ACC112 (cell line): Measurements from ENCODE around the gene SLC66A2.

Experiments
- H2AFZ ChIP-seq: fragments of 200-600 bp; sonication (generic); one replicate; pipeline ENCODE4 v1.6.0; 2017; ENCODE audit warnings: antibody characterized with exemption, low read length; ENCODE audit not compliant: unreplicated experiment
- H3K27ac ChIP-seq: fragments of 200-600 bp; sonication (generic); 2 replicates; pipeline ENCODE4 v1.5.1; 2014; ENCODE audit warnings: low read depth, mild to moderate bottlenecking, antibody characterized with exemption, low read length, moderate library complexity
- H3K27me3 ChIP-seq: fragments of 200-600 bp; sonication (generic); 2 replicates; pipeline ENCODE4 v1.6.1; 2014; ENCODE audit warnings: mild to moderate bottlenecking, antibody characterized with exemption, low read length, moderate library complexity, mixed read lengths; ENCODE audit not compliant: insufficient read depth
- H3K36me3 ChIP-seq: fragments of 200-600 bp; sonication (generic); 2 replicates; pipeline ENCODE4 v1.6.1; 2016; ENCODE audit warnings: mild to moderate bottlenecking, antibody characterized with exemption, low read length, moderate library complexity, mixed read lengths; ENCODE audit not compliant: insufficient read depth
- H3K4me1 ChIP-seq: fragments of 200-600 bp; sonication (generic); one replicate; pipeline ENCODE4 v1.6.1; 2016; ENCODE audit warnings: low read length, mixed read lengths; ENCODE audit not compliant: insufficient read depth, unreplicated experiment, control insufficient read depth
- H3K4me3 ChIP-seq: fragments of 200-600 bp; sonication (generic); 2 replicates; pipeline ENCODE4 v1.5.1; 2014; ENCODE audit warnings: mild to moderate bottlenecking, low read depth, low read length
- H3K79me2 ChIP-seq: fragments of 200-600 bp; sonication (generic); one replicate; pipeline ENCODE4 v1.6.0; 2016; ENCODE audit warnings: low read length; ENCODE audit not compliant: control insufficient read depth, unreplicated experiment, insufficient read depth

The SLC66A2 gene

DNA sequence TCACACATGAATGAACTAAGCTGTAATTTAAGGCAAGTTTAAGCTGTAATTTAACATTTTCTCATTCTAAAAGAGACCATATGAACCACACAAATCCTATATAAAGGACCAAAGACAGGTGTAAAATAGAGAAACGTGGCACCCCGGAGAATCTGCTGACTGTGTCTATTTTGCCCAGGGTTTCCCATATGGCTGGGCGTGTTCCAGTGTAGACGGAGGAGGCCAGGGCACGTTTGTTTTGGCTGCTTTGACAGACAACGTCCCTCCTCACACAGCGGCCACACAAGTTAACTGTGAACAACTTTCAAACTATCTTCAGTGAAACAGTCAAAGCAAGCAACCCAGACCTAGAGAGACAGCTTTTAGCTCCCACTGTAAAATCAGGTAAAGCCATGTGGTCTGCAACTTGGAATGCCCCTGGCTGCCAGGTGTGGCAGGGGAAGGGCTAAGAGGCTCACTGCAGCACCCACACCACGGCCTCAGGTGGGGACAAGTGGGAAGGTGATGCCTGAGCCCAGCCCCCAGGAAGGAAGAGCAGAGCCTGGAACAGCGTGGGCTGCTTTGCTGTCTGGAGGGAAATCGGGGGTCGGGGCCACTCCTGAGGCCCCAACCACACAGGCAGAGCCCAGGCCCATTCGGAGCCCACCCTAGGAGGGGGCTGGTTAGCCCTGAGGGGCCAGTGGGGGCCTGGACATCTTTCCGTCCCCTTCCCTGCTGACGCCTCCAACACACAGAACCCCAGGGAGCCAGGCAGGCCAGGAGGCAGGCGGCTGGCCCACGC, 40.7 kb downstream of the SLC66A2 start:
- Histone ChIP-seq H3K4me3 (no peak overlapping the region), H3K79me2 (no peaks in the 10 kb centered on the region)

DNA sequence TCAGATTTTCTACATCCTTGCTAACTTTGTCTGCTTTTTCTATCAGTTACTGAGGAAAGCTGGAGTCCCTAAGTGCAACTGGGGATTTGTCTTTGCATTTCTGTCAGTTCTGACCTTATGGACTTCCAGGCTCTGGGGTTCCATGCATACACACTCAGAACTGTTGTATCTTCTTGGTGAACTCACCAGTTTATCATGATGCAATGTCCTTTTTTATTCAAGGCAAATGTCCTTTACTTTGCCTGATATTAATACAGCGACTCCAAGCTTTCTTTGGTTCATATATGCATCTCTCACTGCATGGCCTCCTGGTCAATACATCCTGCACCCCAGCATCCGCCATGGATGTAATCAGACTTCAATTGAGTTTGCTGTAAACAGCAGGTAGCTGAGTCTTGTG, 44.7 kb downstream of the SLC66A2 start:
- Histone ChIP-seq H3K4me1 (no peaks in the 10 kb centered on the region), H3K36me3 (peaks cover 27% of the 10 kb centered on the region; the same call in 1 of the 2 replicates), H3K27ac (no peak overlapping the region), H2AFZ (no peak overlapping the region), H3K79me2 (no peaks in the 10 kb centered on the region), H3K27me3 (no peaks in the 10 kb centered on the region), H3K4me3 (no peak overlapping the region)

More for the DNA sequence above, 40.7 kb downstream of the SLC66A2 start:
- no peaks in the 10 kb centered on the region for H3K27me3 ChIP-seq
- no peak overlapping the region for H2AFZ ChIP-seq
- no peaks in the 10 kb centered on the region for H3K4me1 ChIP-seq
- peaks cover 19% of the 10 kb centered on the region; the same call in 1 of the 2 replicates for H3K36me3 ChIP-seq
- no peak overlapping the region for H3K27ac ChIP-seq

DNA sequence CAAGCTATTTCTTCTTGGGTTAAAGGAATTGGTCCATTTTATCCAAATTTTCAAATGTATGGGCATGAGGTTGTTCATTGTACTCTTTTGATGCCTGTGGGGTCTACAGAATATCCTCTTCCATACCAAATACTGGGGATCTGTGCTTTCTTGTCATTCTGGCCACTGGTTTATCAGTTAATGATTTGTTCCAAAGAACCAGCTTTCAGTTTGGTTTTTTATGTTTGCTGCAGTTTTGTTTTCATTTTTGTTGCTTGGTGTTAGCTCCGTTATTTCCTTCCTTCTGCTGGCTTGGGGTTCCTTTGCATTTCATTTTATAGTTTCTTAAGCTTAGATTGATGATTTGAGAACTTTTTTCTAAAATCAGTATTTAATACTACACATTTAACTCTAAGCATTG, 45.5 kb downstream of the SLC66A2 start:
- H3K27me3 ChIP-seq = no peaks in the 10 kb centered on the region

DNA sequence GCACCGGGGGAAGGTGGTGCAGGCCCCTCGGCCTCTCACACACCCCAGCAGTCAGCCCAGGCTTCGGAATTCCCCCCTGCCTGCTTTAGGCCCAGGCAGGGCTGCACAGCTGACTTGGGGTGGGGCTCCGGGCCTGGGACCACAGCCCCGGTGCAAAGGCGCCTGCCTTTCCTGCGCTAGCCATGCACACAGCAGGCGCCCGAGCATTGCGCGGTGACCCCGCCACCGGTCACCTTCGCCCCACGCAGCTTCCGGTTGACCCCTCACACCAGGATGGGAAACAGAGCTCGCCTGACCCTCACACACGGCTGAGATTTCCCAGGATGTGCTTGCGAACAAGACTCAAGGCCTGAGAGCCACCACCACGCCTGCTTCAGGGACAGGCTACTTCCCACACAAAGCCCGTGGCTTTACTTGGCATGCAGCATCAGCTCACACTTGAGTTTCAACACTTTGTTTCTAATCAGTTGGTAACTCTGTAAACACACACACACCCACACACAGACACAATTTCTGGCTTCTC, 46.0 kb downstream of the SLC66A2 start:
- Histone ChIP-seq H3K36me3 (peaks cover 27% of the 10 kb centered on the region; the same call in 1 of the 2 replicates), H3K27me3 (no peaks in the 10 kb centered on the region), H3K79me2 (no peaks in the 10 kb centered on the region), H3K4me1 (no peaks in the 10 kb centered on the region), H3K4me3 (no peak overlapping the region), H2AFZ (no peak overlapping the region), H3K27ac (no peak overlapping the region)

More for the DNA sequence above, 45.5 kb downstream of the SLC66A2 start:
- peaks cover 27% of the 10 kb centered on the region; the same call in 1 of the 2 replicates for H3K36me3 ChIP-seq
- no peaks in the 10 kb centered on the region for H3K79me2 ChIP-seq
- H3K4me1 ChIP-seq = no peaks in the 10 kb centered on the region
- H3K27ac ChIP-seq = no peak overlapping the region
- H2AFZ ChIP-seq = no peak overlapping the region
- no peak overlapping the region for H3K4me3 ChIP-seq

DNA sequence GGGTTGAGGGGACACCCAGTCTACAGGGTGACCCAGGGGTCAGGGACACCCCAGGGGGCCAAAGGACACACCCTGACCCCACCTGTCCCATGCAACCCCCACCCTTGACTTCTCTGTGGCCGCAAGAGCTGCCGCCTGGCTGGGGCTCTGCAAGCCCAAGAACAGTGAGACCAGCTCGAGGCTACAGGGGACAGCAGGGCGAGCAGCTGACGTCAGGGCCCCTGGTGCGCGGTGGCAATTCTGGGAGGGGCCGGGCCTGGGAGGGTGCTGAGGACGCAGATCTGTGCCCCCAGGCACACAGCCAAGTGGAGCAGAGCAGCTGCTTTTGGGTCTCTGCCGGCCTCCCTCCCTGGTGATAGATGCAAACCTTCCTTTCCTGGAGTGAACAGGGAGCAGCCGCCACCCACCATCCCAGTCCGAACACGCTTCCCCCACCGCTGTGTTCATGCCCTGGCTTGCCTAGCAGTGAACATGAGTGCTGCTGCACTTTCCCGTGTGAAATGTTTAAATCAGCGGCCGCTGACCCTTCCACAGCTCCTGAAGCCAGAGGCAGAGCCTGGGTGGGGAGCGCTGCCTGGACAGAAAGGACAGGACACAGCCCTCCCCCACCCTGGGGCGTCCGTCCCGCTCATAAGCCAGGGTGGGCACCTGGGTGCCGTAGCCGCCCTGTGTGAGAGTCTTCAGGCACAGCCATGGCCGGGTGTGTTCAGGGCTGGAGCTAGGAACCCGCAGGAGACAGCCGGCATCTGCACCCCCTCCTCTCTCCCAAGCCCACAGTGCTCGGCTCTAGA, 46.9 kb downstream of the SLC66A2 start:
- no peaks in the 10 kb centered on the region for H3K27me3 ChIP-seq
- no peak overlapping the region for H2AFZ ChIP-seq
- no peak overlapping the region for H3K27ac ChIP-seq
- peaks cover 27% of the 10 kb centered on the region; the same call in 1 of the 2 replicates for H3K36me3 ChIP-seq
- H3K4me1 ChIP-seq = no peaks in the 10 kb centered on the region
- no peaks in the 10 kb centered on the region for H3K79me2 ChIP-seq
- H3K4me3 ChIP-seq = no peak overlapping the region

DNA sequence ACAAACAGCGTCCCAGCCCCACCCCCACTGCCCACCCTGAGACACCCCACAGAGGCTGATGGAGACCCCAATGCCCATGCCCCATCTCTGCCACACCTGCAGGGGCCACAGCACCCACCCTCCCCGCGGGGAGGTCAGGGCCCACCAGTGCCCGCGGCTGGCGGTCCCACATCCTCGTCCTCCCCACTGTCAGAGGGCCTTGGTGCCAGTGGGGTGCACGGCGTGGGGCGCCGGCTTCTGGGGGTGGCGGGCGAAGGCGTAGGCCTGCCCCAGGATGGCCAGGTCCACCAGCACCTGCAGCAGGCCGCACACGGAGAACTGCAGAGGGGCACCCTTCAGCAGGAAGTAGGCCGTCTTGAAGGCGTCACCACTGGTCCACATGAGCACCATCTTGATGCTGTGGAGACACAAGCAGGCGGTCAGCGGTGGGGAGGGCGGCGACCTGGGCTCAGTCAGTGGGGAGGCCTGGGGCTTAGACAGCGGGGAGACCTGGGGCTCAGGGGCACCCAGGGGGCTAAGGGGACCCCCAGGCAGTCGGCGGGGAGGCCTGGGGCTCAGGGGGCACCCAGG, 47.6 kb downstream of the SLC66A2 start:
- Histone ChIP-seq H3K27me3 (no peaks in the 10 kb centered on the region), H3K4me3 (no peak overlapping the region), H3K27ac (no peak overlapping the region), H3K36me3 (peaks cover 24% of the 10 kb centered on the region; the same call in 1 of the 2 replicates), H3K79me2 (no peaks in the 10 kb centered on the region), H2AFZ (no peak overlapping the region), H3K4me1 (no peaks in the 10 kb centered on the region)

DNA sequence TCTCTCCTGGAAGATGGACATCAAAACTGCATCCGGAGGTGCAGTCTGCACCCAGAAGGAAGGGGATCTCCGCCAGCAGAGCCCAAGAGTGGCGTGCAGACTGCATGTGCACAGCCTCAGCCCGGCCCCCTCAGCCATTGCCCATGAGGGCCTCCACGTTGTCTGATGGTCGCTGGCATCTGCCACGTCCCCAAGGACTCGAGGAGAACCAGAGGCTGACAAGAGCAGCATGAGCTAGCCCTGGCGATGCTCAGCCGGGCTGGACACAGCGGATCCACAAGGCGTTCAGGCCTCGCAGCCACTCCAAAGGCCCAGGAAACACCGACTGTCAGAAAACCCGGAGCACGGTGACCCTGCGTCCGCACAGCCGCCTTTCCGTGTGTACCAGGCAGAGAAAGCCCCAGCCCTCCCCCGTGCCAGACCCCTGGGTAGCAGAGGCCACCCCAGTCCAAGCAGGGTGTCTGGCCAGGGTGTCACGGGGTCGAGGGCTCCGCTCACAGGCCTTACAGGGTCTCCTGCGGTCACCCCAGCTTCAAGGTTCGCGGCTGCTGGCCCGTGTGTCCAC, 48.3 kb downstream of the SLC66A2 start:
- Histone ChIP-seq H3K4me1 (no peaks in the 10 kb centered on the region), H3K27ac (no peak overlapping the region), H3K79me2 (no peaks in the 10 kb centered on the region), H3K36me3 (peaks cover 23% of the 10 kb centered on the region; the same call in 1 of the 2 replicates), H3K4me3 (no peak overlapping the region), H3K27me3 (no peaks in the 10 kb centered on the region), H2AFZ (no peak overlapping the region)

DNA sequence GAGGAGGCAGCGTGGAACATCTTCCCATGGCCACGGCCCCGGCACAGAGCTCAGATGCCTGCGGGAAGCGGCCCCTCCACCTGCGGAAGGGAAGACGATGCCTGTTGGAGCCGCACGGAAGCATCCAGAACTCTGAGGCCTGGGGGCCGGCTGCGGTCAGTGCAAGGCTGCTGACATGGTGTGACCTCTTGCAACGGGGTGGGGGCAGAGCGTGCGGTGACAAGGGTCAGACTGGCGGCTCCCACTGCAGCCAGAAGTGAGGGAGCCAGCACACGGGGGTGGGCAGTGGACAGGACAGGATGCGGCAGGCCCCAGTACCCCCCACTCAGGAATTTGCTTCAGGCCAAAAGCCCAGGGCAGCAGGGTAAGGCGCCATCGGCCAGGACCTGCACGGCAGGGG, 48.8 kb downstream of the SLC66A2 start:
- H3K4me3 ChIP-seq = no peak overlapping the region
- no peaks in the 10 kb centered on the region for H3K79me2 ChIP-seq
- H3K27ac ChIP-seq = no peak overlapping the region
- no peak overlapping the region for H2AFZ ChIP-seq
- no peaks in the 10 kb centered on the region for H3K27me3 ChIP-seq
- H3K4me1 ChIP-seq = no peaks in the 10 kb centered on the region
- peaks cover 23% of the 10 kb centered on the region; the same call in 1 of the 2 replicates for H3K36me3 ChIP-seq

DNA sequence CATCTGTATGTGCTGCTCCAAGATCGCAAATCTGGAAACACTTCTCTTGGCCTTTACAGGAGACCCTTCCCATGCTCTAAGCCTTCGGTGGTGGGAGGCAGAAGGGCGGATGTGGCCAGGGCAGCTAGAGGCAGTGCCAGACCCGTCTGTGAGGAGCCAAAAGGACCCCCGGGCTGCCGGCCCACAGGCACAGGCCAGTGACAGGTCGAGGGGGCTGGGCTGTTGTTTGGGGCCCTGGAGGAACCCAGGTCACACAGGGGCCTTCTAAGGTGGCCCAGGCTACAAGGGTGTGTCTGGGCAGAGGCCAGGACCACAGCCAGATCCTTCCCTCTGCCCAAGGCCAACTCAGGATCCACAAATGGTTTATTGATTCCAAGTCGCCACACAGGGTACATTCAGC, 49.4 kb downstream of the SLC66A2 start:
- Histone ChIP-seq H3K79me2 (no peaks in the 10 kb centered on the region), H3K36me3 (peaks cover 23% of the 10 kb centered on the region; the same call in 1 of the 2 replicates)

DNA sequence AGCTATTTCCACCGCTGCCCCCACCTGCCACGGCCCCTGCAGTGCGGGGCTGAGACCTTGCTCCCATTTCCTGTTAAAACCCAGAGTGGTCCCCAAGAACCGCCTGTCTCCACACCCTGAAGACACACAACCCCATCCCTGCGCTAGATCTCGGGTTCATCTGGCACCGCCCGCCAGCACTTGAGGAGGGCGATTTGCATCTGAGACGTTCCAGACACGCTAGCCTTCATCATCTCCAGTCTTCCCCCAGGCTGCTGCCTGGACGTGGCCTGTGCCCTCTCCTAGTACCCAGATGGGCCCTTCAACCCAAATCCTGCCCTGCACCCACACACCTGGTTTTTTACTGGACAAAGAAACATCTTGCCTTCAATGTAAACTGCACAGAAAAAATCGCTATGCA, 49.8 kb downstream of the SLC66A2 start:
- Histone ChIP-seq H2AFZ (no peak overlapping the region), H3K27me3 (no peaks in the 10 kb centered on the region), H3K36me3 (peaks cover 23% of the 10 kb centered on the region; the same call in 1 of the 2 replicates), H3K4me3 (no peak overlapping the region), H3K4me1 (no peaks in the 10 kb centered on the region), H3K27ac (no peak overlapping the region), H3K79me2 (no peaks in the 10 kb centered on the region)

More for the DNA sequence above, 49.4 kb downstream of the SLC66A2 start:
- Histone ChIP-seq H2AFZ (no peak overlapping the region), H3K4me1 (no peaks in the 10 kb centered on the region), H3K27ac (no peak overlapping the region), H3K4me3 (no peak overlapping the region), H3K27me3 (no peaks in the 10 kb centered on the region)
